RWPE2 (cell line): ENCODE measurements around the gene GSG1L.

Source experiments
- ATAC-seq: fragments of 200-7000 bp; cut with Tn5 transposase; 3 replicates; pipeline ENCODE4 v1.9.1; 2021; ENCODE audit warnings: low read depth
- DNase-seq: peaks from one replicate; pipeline ENCODE4 v3.0.0-alpha.2; 2020; ENCODE audit warnings: low spot score
- H3K27ac ChIP-seq: fragments of 450-650 bp; 2 replicates; pipeline ENCODE4 v1.5.1; 2017; ENCODE audit warnings: mild to moderate bottlenecking; ENCODE audit not compliant: poor library complexity, severe bottlenecking
- H3K27me3 ChIP-seq: fragments of 250-450 bp; sonication (Bioruptor Pico); 2 replicates; pipeline ENCODE4 v1.5.1; 2021; ENCODE audit warnings: mild to moderate bottlenecking, moderate library complexity; ENCODE audit not compliant: insufficient read depth, poor library complexity, severe bottlenecking
- H3K36me3 ChIP-seq: fragments of 250-450 bp; sonication (Bioruptor Pico); 2 replicates; pipeline ENCODE4 v1.5.1; 2020; ENCODE audit warnings: low read depth, mild to moderate bottlenecking, moderate library complexity
- H3K4me1 ChIP-seq: fragments of 250-450 bp; sonication (Bioruptor Pico); 2 replicates; pipeline ENCODE4 v1.5.1; 2021; ENCODE audit warnings: mild to moderate bottlenecking, moderate library complexity; ENCODE audit not compliant: insufficient read depth, poor library complexity, severe bottlenecking
- H3K4me3 ChIP-seq: fragments of 250-450 bp; sonication (Bioruptor Pico); 2 replicates; pipeline ENCODE4 v1.5.1; 2021; ENCODE audit warnings: mild to moderate bottlenecking, moderate library complexity; ENCODE audit not compliant: severe bottlenecking
- H3K9me3 ChIP-seq: fragments of 250-450 bp; sonication (Bioruptor Pico); 2 replicates; pipeline ENCODE4 v1.5.1; 2021; ENCODE audit warnings: mild to moderate bottlenecking, moderate library complexity; ENCODE audit not compliant: severe bottlenecking
- CTCF ChIP-seq: fragments of 450-650 bp; IDR thresholded peaks from one replicate; pipeline ENCODE4 v1.5.1; 2017; ENCODE audit warnings: mild to moderate bottlenecking, moderate library complexity; ENCODE audit not compliant: poor library complexity, severe bottlenecking

GSG1L gene

GRCh38 chr16:28051486-28051885 is 12.0 kb downstream of the GSG1L start:
- no peak overlapping the region for H3K27ac ChIP-seq
- no peaks in the 10 kb centered on the region for H3K9me3 ChIP-seq
- no peak overlapping the region for H3K4me3 ChIP-seq
- TF ChIP-seq CTCF, result no peak
- no peak for ATAC-seq
- H3K27me3 ChIP-seq, result peaks cover 9% of the 10 kb centered on the region
- H3K36me3 ChIP-seq, result no peaks in the 10 kb centered on the region
- no peaks in the 10 kb centered on the region for H3K4me1 ChIP-seq
- DNase-seq, result no peak

- DNase-seq (no peak), ATAC-seq (no peak)
- TF ChIP-seq CTCF, result no peak
- Histone ChIP-seq H3K27ac (no peak overlapping the region), H3K4me1 (no peaks in the 10 kb centered on the region), H3K36me3 (no peaks in the 10 kb centered on the region), H3K27me3 (no peaks in the 10 kb centered on the region), H3K4me3 (no peak overlapping the region), H3K9me3 (no peaks in the 10 kb centered on the region)
Observed at GRCh38 chr16:28042811-28043210, 20.7 kb downstream of the GSG1L start.

- no peak for ATAC-seq
- no peaks in the 10 kb centered on the region for H3K27me3 ChIP-seq
- no peak overlapping the region for H3K4me3 ChIP-seq
- H3K36me3 ChIP-seq, result no peaks in the 10 kb centered on the region
- H3K4me1 ChIP-seq, result no peaks in the 10 kb centered on the region
- DNase-seq, result no peak
- TF ChIP-seq CTCF, result no peak
- H3K9me3 ChIP-seq, result no peaks in the 10 kb centered on the region
- H3K27ac ChIP-seq, result no peak overlapping the region
Observed at GRCh38 chr16:28041615-28042014, 21.9 kb downstream of the GSG1L start.

- TF ChIP-seq CTCF, result no peak
- ATAC-seq, result no peak
- no peak for DNase-seq
Observed at GRCh38 chr16:28040039-28040438, 23.5 kb downstream of the GSG1L start.

GRCh38 chr16:28039493-28039892 is 24.0 kb downstream of the GSG1L start:
- no peak overlapping the region for H3K4me3 ChIP-seq
- DNase-seq (no peak), ATAC-seq (no peak)
- no peaks in the 10 kb centered on the region for H3K9me3 ChIP-seq
- H3K4me1 ChIP-seq, result no peaks in the 10 kb centered on the region
- TF ChIP-seq CTCF, result no peak
- no peaks in the 10 kb centered on the region for H3K36me3 ChIP-seq
- no peak overlapping the region for H3K27ac ChIP-seq
- peaks cover 2% of the 10 kb centered on the region for H3K27me3 ChIP-seq

More at GRCh38 chr16:28040039-28040438, 23.5 kb downstream of the GSG1L start:
- no peaks in the 10 kb centered on the region for H3K36me3 ChIP-seq
- no peak overlapping the region for H3K4me3 ChIP-seq
- peaks cover 2% of the 10 kb centered on the region for H3K27me3 ChIP-seq
- H3K27ac ChIP-seq, result no peak overlapping the region
- H3K9me3 ChIP-seq, result no peaks in the 10 kb centered on the region
- H3K4me1 ChIP-seq, result no peaks in the 10 kb centered on the region
